HepG2 (cell line): ENCODE measurements around the gene RAB42. TPM values are rescaled to one million over a fixed set of nuclear protein-coding genes. Genes with fewer than 3 reads are reported as not detected.

ENCODE experiments used
- ADNP ChIP-seq: sonication (generic); formaldehyde crosslinking; IDR thresholded peaks from 2 replicates; pipeline ENCODE4 v1.4.0; 2020; ENCODE audit warnings: missing genetic modification reagents
- ELF4 ChIP-seq: sonication (generic); formaldehyde crosslinking; IDR thresholded peaks from 2 replicates; pipeline ENCODE4 v1.5.0; 2020; ENCODE audit warnings: missing genetic modification reagents, mild to moderate bottlenecking, moderate library complexity, borderline replicate concordance
- FOXA3 ChIP-seq: IDR thresholded peaks from 2 replicates; pipeline ENCODE4 v1.6.1; 2016; ENCODE audit warnings: missing genetic modification reagents, missing compliant biosample characterization
- GFI1 ChIP-seq: sonication (generic); formaldehyde crosslinking; IDR thresholded peaks from 2 replicates; pipeline ENCODE4 v1.5.0; 2020; ENCODE audit warnings: missing genetic modification reagents, mild to moderate bottlenecking, borderline replicate concordance
- JUND ChIP-seq: sonication (generic); formaldehyde crosslinking; IDR thresholded peaks from 2 replicates; pipeline ENCODE4 v1.8.0; 2022; ENCODE audit warnings: mild to moderate bottlenecking, missing genetic modification reagents
- KDM6A ChIP-seq: IDR thresholded peaks from 2 replicates; pipeline ENCODE4 v1.6.1; 2016; ENCODE audit warnings: low read depth
- POLR2AphosphoS2 ChIP-seq: IDR thresholded peaks from 2 replicates; pipeline ENCODE4 v1.6.1; 2011; ENCODE audit warnings: low read depth, low read length, improper control_type of control experiment
- SAFB2 ChIP-seq: sonication (generic); formaldehyde crosslinking; IDR thresholded peaks from 2 replicates; pipeline ENCODE4 v1.5.1; 2020; ENCODE audit warnings: missing genetic modification reagents, low read depth, mild to moderate bottlenecking, borderline replicate concordance
- TEF ChIP-seq: sonication (generic); formaldehyde crosslinking; IDR thresholded peaks from 2 replicates; pipeline ENCODE4 v1.5.0; 2020; ENCODE audit warnings: missing genetic modification reagents
- THRA ChIP-seq: sonication (generic); formaldehyde crosslinking; IDR thresholded peaks from 2 replicates; pipeline ENCODE4 v1.4.0; 2020; ENCODE audit warnings: missing genetic modification reagents, borderline replicate concordance
- WIZ ChIP-seq: sonication (generic); formaldehyde crosslinking; IDR thresholded peaks from 2 replicates; pipeline ENCODE4 v1.5.1; 2020; ENCODE audit warnings: mild to moderate bottlenecking, missing genetic modification reagents
- ZIK1 ChIP-seq: sonication (generic); formaldehyde crosslinking; IDR thresholded peaks from 2 replicates; pipeline ENCODE4 v1.5.0; 2020; ENCODE audit warnings: mild to moderate bottlenecking, low read depth, missing genetic modification reagents, borderline replicate concordance
- ZNF232 ChIP-seq: sonication (generic); formaldehyde crosslinking; IDR thresholded peaks from 2 replicates; pipeline ENCODE4 v1.4.0; 2020; ENCODE audit warnings: missing genetic modification reagents, borderline replicate concordance
- ZNF260 ChIP-seq: sonication (generic); formaldehyde crosslinking; IDR thresholded peaks from 2 replicates; pipeline ENCODE4 v1.4.0; 2020; ENCODE audit warnings: missing genetic modification reagents, low read depth, mild to moderate bottlenecking, borderline replicate concordance
- ZNF30 ChIP-seq: sonication (generic); formaldehyde crosslinking; IDR thresholded peaks from 2 replicates; pipeline ENCODE4 v1.5.0; 2020; ENCODE audit warnings: mild to moderate bottlenecking, missing genetic modification reagents
- ZNF616 ChIP-seq: sonication (generic); formaldehyde crosslinking; IDR thresholded peaks from 2 replicates; pipeline ENCODE4 v1.5.0; 2020; ENCODE audit warnings: low read depth, mild to moderate bottlenecking, missing genetic modification reagents
- ZNF678 ChIP-seq: sonication (generic); formaldehyde crosslinking; IDR thresholded peaks from 2 replicates; pipeline ENCODE4 v1.4.0; 2020; ENCODE audit warnings: mild to moderate bottlenecking, missing genetic modification reagents
- polyA plus RNA-seq, 8 experiments: library from polyadenylated mRNA; depleted of rRNA in 3 of 8; stranded (reverse) in 7 of 8; unstranded in 1 of 8; fragments of >200 nt; fragmentation: Illumina TruSeq in 4 of 8; extraction: Trizol in 4 of 8; gene quantifications; 2 replicates each; pipeline versions ENCODE4 v1.2.1 to v1.2.3, GENCODE V29; 2011 to 2016; ENCODE audit warnings: low read depth in 4 of 8, missing spikeins in 1 of 8, mixed read lengths in 1 of 8; ENCODE audit not compliant: insufficient read depth in 1 of 8
- total RNA-seq, 5 experiments: library from RNA; depleted of rRNA; stranded (reverse); fragments of >200 nt; fragmentation: Illumina TruSeq; extraction: Trizol; gene quantifications; 2 replicates each; pipeline ENCODE4 v1.2.3, GENCODE V29; 2016; ENCODE audit warnings: low read depth in 1 of 5
- TF ChIP-seq, protein P1 (sequence below): sonication (generic); formaldehyde crosslinking; IDR thresholded peaks from 2 replicates; pipeline ENCODE4 v1.5.0; 2020; ENCODE audit warnings: missing genetic modification reagents
- TF ChIP-seq, protein P2 (sequence below): sonication (generic); formaldehyde crosslinking; IDR thresholded peaks from 2 replicates; pipeline ENCODE4 v1.4.0; 2020; ENCODE audit warnings: missing genetic modification reagents, mild to moderate bottlenecking, borderline replicate concordance
- TF ChIP-seq, protein P3 (sequence below): sonication (generic); formaldehyde crosslinking; IDR thresholded peaks from 2 replicates; pipeline ENCODE4 v1.8.1; 2022; ENCODE audit warnings: low read depth, mild to moderate bottlenecking, missing genetic modification reagents

RAB42 gene
- total and polyA plus RNA-seq, 2 of the 13 experiments (the other 11 are each of a cell fraction or from before 2014, with no cell fraction given) = 10.4 to 166 TPM

GRCh38 chr1:28642847-28643635 is 51.0 kb downstream of the RAB42 start, which contains the start of gene TAF12 (continued):
- TF ChIP-seq ZNF30 (CRISPR knock-in tag) (no peak), ZNF232 (0 out of 2 replicates have a peak, but pooled peaks have one; percentile 31), THRA (CRISPR knock-in tag) (0 out of 2 replicates have a peak, but pooled peaks have one; percentile 46), JUND (CRISPR knock-in tag) (peak; percentile 26; the same call in 1 of the 2 replicates), FOXA3 (CRISPR knock-in tag) (peak; percentile 65; the same call in 1 of the 2 replicates), KDM6A (CRISPR knock-in tag) (0 out of 2 replicates have a peak, but pooled peaks have one; percentile 27), GFI1 (peak; percentile 79), SAFB2 (CRISPR knock-in tag) (no peak), ZIK1 (CRISPR knock-in tag) (peak; percentile 45; the same call in 1 of the 2 replicates), ADNP (CRISPR knock-in tag) (no peak), ZNF678 (CRISPR knock-in tag) (no peak), POLR2AphosphoS2 (0 out of 2 replicates have a peak, but pooled peaks have one; percentile 46), ELF4 (peak; percentile 94), ZNF616 (CRISPR knock-in tag) (no peak), ZNF260 (CRISPR knock-in tag) (no peak), WIZ (CRISPR knock-in tag) (no peak), TEF (CRISPR knock-in tag) (no peak)
- TF ChIP-seq, protein P1, sequence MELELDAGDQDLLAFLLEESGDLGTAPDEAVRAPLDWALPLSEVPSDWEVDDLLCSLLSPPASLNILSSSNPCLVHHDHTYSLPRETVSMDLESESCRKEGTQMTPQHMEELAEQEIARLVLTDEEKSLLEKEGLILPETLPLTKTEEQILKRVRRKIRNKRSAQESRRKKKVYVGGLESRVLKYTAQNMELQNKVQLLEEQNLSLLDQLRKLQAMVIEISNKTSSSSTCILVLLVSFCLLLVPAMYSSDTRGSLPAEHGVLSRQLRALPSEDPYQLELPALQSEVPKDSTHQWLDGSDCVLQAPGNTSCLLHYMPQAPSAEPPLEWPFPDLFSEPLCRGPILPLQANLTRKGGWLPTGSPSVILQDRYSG (CRISPR knock-in tag) = no peak
- TF ChIP-seq, protein P2, sequence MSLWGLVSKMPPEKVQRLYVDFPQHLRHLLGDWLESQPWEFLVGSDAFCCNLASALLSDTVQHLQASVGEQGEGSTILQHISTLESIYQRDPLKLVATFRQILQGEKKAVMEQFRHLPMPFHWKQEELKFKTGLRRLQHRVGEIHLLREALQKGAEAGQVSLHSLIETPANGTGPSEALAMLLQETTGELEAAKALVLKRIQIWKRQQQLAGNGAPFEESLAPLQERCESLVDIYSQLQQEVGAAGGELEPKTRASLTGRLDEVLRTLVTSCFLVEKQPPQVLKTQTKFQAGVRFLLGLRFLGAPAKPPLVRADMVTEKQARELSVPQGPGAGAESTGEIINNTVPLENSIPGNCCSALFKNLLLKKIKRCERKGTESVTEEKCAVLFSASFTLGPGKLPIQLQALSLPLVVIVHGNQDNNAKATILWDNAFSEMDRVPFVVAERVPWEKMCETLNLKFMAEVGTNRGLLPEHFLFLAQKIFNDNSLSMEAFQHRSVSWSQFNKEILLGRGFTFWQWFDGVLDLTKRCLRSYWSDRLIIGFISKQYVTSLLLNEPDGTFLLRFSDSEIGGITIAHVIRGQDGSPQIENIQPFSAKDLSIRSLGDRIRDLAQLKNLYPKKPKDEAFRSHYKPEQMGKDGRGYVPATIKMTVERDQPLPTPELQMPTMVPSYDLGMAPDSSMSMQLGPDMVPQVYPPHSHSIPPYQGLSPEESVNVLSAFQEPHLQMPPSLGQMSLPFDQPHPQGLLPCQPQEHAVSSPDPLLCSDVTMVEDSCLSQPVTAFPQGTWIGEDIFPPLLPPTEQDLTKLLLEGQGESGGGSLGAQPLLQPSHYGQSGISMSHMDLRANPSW = 0 out of 2 replicates have a peak, but pooled peaks have one; percentile 8
- TF ChIP-seq, protein P3, sequence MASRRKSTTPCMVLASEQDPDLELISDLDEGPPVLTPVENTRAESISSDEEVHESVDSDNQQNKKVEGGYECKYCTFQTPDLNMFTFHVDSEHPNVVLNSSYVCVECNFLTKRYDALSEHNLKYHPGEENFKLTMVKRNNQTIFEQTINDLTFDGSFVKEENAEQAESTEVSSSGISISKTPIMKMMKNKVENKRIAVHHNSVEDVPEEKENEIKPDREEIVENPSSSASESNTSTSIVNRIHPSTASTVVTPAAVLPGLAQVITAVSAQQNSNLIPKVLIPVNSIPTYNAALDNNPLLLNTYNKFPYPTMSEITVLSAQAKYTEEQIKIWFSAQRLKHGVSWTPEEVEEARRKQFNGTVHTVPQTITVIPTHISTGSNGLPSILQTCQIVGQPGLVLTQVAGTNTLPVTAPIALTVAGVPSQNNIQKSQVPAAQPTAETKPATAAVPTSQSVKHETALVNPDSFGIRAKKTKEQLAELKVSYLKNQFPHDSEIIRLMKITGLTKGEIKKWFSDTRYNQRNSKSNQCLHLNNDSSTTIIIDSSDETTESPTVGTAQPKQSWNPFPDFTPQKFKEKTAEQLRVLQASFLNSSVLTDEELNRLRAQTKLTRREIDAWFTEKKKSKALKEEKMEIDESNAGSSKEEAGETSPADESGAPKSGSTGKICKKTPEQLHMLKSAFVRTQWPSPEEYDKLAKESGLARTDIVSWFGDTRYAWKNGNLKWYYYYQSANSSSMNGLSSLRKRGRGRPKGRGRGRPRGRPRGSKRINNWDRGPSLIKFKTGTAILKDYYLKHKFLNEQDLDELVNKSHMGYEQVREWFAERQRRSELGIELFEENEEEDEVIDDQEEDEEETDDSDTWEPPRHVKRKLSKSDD (CRISPR knock-in tag) = peak; percentile 83; the same call in 1 of the 2 replicates
